ENCODE measurements around the gene MYO9A.
"Not testable (repeated sequence)": the region's sequence is repeated elsewhere in the genome, so short reads cannot be mapped to it uniquely, and the experiment has no call there.

Gene MYO9A

GRCh38 chr15:71874245-71874644 lies 243.7 kb downstream of the MYO9A start:
- no peak for DNase-seq (ENCODE audit: low read depth, low spot score)

- DNase-seq (ENCODE audit: low read depth, low spot score), result not testable (repeated sequence)
These were observed 259.7 kb downstream of the MYO9A start for GRCh38 chr15:71858232-71858631.

DNA sequence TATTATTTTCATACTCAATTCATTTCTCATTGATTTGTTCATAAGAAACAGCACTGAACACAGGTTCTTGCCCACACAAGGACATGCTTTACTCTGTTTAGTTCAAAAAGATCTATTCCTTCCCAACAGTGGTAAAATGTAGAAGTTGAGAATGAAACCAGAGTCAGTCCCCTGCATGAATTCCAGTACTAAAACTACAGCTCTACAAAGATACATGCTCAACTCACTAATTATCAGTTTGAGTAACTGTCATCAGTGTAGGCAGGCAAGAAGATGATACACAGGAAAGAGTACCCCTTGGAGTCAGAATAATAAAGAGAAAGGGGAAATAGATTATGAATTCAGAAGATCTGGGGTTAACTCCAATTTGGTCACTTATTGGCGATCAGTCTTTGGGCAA lies 264.4 kb downstream of the MYO9A start:
- no peak for DNase-seq (ENCODE audit: low read depth, low spot score)

GRCh38 chr15:71844916-71845315 lies 273.0 kb downstream of the MYO9A start:
- DNase-seq (ENCODE audit: low read depth, low spot score), result no peak

DNA sequence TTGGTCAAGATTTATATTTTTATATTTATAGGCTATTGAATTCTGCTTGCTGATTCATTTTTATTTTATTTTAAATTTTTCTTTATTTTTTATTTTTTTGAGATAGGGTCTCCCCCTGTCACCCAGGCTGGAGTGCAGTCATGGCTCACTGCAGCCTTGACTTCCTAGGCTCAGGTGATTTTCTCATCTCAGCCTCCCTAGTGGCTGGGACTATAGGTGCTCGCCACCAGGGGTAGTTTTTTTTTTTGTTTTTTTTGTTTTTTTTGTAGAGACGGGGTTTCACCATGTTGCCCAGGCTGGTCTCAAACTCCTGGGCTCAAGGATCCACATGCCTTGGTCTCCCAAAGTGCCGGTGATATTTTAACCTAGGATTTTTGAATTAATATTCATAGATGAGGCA lies 276.4 kb downstream of the MYO9A start:
- no peak for DNase-seq (ENCODE audit: low read depth, low spot score)

DNA sequence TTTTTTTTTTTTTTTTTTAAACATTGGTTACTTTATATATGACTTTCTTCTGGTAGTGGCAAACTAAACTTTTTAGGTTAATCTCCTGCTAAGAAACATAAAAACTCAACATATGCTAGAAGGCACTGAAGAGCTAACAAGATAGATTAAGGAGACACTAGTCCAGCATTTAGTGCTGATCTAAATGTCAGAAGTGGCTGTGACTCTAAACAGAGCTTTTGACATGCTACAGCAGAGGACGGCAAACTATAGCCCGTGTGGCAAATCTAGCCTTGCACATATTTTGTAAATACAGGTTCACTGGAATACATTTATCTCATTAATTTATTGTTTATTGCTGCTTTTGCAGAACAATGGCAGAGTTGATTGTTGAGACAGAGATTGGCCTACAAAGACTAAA lies 287.0 kb downstream of the MYO9A start:
- DNase-seq (ENCODE audit: low read depth, low spot score), result no peak

- DNase-seq (ENCODE audit: low read depth, low spot score), result no peak
These were observed 291.8 kb downstream of the MYO9A start for GRCh38 chr15:71826196-71826595.

DNA sequence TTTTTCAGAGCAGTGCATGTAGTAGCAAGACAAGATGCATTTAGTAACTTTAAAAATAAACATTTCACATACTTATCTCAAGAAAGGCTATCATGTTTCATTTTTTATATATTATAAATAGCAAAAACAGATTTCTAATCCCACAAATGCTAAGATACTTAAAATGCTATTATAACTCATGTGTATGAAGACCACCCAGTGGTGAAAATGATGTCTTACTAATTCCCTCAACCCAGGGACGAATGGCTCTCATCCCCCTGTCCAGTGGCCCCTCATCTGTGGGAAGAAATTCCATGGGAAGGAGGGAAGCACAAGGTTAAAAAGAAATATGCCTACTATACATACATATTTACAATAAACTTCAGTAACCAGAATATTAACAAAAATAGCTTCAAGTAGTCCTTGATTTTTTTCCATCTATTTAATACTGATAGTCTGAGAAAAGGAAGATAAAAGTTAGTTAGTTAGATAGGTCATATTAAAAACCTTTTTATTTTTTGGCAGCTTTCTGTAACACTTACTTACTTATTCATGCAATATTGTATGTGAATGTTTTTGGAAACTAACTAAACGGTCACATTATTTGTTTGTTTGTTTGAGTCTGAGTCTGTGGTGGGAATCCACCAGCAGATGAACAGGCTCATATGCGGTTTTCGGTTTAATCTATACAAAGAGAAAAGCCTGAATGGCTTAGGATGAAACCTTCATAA lies 292.8 kb downstream of the MYO9A start:
- DNase-seq (ENCODE audit: low read depth, low spot score), result no peak

DNA sequence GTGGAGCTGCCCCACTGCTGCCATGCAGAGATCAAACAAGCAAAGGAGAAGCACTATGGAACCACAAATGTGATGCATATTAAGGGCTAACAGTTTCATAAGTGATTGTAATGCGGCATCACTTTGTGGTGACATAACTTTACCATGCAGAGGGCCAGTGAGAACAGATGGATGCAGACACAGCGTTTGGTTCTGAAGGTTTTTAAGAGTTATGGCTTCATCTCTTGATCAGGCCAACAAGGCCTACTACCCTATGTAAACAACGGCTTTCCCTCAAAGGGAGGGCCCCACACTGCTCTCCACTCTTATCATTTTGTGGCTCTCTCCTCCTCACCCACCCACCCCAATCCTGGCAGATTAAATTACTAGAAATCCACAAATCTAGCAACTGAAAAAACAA lies 294.1 kb downstream of the MYO9A start:
- no peak for DNase-seq (ENCODE audit: low read depth, low spot score)

DNA sequence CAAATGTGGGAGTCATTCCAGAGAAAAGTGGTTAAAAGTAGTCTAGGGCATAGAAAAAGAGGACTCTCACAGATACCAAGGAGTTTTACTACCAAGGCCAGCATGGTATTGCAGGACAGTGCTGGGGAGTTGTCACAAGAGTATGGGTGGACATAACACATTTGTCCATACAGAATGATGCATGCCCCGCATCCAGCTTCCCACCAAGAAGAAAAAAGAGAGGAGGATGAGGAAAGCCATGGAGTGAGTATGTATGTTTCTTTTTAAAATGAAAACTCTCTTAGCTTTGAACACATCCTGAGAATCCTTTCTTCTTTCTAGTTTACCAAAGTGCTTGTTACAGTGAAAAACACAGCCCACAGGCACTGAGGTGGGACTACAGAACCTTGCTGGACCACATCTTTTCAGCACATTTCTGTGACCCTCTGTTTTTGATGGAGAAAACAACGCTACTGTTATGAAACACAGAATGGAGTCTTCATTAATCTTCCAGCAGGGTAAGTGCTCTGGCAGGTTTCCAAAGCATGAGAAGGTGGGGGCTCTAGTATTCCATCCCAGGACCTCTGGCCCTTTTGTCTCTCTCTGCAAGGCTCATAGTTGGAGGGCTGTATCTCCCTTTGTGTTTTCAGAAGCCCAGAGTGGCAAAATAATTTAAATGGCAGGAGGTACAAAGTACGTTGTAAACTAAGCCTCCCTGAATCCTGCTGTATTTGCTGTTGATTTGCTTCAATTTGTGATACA lies 294.9 kb downstream of the MYO9A start:
- DNase-seq (ENCODE audit: low read depth, low spot score), result no peak

DNA sequence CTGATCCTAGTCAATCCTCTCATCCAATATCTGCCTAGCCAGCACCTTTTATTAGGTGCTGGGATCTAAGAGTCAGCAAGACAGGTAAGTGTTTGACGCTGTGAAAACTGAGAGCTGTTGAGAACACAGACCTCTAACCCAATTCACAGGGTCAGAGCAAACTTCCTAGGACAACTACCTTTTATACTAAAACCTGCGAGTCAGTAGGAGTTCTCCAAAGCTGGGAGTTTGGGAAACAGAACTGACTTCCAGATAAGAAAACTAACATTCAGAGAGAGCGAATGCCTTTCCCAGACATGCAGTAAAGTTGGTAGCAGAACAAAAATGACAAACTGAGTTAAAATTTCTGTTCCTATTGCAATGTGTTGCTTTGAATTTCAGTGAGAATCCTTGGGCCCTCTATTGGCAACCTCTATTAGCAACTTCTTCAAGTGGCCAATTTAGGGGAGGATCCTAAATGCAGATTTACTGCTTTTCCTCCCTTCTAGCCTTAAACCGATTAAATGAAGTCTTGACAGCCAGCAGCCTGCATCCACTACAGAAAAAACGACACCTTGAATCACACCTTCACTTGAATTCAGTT lies 296.3 kb downstream of the MYO9A start:
- DNase-seq (ENCODE audit: low read depth, low spot score), result no peak

GRCh38 chr15:71820127-71820526 lies 297.8 kb downstream of the MYO9A start:
- no peak for DNase-seq (ENCODE audit: low read depth, low spot score)

GRCh38 chr15:71817351-71817750 lies 300.6 kb downstream of the MYO9A start:
- DNase-seq (ENCODE audit: low read depth, low spot score), result no peak

DNA sequence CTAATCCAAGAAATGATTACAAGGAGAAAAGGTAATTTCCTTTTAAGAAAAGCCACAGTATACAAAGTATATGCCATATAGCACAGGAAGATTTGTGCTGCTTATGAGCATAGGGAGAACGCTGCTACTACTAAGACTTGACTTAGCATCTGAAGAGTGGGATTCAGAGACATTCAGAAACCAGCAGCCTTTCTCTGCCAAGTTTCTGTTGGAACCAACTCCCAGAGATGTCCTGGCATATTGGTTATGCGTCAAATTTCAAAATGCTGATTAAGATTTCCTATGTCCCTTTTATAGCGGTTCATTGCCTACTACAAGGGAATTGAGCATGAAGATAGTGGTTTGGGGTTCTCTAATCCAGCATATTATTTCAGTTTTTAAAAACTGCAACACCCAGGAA lies 302.6 kb downstream of the MYO9A start:
- DNase-seq (ENCODE audit: low read depth, low spot score), result no peak

DNA sequence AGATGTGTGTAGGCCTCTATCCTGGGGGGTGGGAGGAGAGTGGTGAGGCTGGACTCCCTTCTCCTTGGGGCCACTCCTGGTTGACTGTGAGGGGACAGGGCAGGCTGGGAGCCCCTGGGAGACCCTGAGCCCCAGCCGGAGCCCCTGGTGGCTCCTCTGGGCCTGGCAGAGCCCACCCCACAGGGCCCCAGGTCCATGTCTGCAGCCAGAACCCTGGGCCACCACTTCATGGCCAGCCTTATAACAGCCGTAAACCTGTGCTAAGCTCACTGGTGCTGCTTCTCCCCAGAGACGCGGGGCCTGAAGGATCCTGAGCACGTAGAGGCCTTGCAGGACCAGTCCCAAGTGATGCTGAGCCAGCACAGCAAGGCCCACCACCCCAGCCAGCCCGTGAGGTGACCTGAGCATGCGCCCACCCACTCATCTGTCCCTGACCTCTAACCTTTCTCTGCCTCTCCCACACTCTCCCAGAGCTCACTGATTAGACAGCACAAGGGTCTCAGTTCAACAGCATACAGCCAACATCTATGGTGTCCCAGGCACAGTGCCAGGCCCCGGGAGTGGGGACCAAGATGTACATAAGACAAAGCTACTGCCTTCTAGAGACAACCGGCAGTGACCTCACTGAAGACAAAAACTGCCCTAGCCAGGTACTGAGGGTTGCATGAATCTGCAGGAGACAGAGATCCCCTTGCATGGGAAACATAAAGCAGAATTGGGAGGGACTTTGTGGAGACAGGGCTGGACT lies 304.1 kb downstream of the MYO9A start:
- no peak for DNase-seq (ENCODE audit: low read depth, low spot score)

DNA sequence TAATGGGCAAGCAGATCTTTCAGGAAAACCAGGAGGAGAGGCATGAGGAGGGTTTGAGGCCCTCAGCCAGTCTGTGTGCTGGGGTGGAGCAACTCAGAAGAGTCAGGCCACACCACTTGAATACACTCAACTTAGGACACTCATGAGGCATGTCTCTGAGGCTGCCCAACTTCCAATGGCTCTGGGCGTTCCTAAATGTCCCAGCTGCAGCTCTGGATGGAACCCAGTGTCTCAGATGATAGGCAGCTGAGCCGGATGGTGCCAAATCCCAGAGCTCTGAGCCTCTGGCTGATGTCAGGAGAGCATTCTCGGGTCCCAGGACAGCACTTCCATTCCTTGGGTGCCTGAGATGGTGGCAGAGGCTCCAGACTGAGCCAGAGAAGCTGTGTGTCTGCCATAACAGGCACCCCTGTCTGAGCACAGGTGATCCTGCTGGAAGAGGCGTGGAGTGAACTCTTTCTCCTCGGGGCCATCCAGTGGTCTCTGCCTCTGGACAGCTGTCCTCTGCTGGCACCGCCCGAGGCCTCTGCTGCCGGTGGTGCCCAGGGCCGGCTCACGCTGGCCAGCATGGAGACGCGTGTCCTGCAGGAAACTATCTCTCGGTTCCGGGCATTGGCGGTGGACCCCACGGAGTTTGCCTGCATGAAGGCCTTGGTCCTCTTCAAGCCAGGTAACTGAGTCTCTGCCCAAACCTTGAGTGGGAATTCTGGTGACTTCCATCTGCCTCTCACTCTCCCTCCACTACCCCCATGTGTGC lies 304.8 kb downstream of the MYO9A start:
- no peak for DNase-seq (ENCODE audit: low read depth, low spot score)

GRCh38 chr15:71811752-71812735 lies 305.9 kb downstream of the MYO9A start:
- no peak for DNase-seq (ENCODE audit: low read depth, low spot score)

GRCh38 chr15:71811036-71811736 lies 306.8 kb downstream of the MYO9A start:
- DNase-seq (ENCODE audit: low read depth, low spot score), result no peak

GRCh38 chr15:71810256-71811035 lies 307.5 kb downstream of the MYO9A start, which contains the start of gene NR2E3:
Gene NR2E3 (plus strand): TSS chr15:71810554. CDS start chr15:71810744, 190 bp downstream.
- DNase-seq (ENCODE audit: low read depth, low spot score), result no peak
